ENCODE data around the gene NPAS3.

GRCh38 chr14:33406766-33407165 is 468.1 kb downstream of the NPAS3 start:
- no peak for TF ChIP-seq CTCF (IDR thresholded peaks at IDR 0.05)
- no peak for TF ChIP-seq BCL3 (IDR thresholded peaks at IDR 0.05)
- no peak for TF ChIP-seq BHLHE40 (IDR thresholded peaks at IDR 0.05; ENCODE audit: low read depth, low read length)
- TF ChIP-seq POLR2A (IDR thresholded peaks at IDR 0.05; ENCODE audit: low read length): no peak
- TF ChIP-seq ZC3H11A (IDR thresholded peaks at IDR 0.05): no peak
- no peak for TF ChIP-seq E2F6 (IDR thresholded peaks at IDR 0.05; ENCODE audit: borderline replicate concordance, low read depth)
- TF ChIP-seq CEBPB (IDR thresholded peaks at IDR 0.05): no peak
- TF ChIP-seq REST (IDR thresholded peaks at IDR 0.05): no peak
- TF ChIP-seq SREBF2 (IDR thresholded peaks at IDR 0.05): no peak
- TF ChIP-seq NFE2L2 (conservative IDR thresholded peaks at IDR 0.05; ENCODE audit: low read length): no peak

Measured in A549 (cell line).